NCI-H1092 treated with DMSO at 0.1 percent for 48 hours (cell line): ENCODE results near the gene HERC3.
A peak's percentile ranks its signal among the peaks of the same experiment; 100 is the strongest.
"Not testable (repeated sequence)": the region's sequence is repeated elsewhere in the genome, so short reads cannot be mapped to it uniquely, and the experiment has no call there.

Experiments
- DNase-seq: peaks from one replicate; lab custom pipeline; 2025; lab: John Stamatoyannopoulos, UW

Gene HERC3

GRCh38 chr4:88609387-88609786 lies 17.1 kb downstream of the HERC3 start:
- DNase-seq: no peak

GRCh38 chr4:88609794-88610193 lies 17.5 kb downstream of the HERC3 start:
- not testable (repeated sequence) for DNase-seq

- no peak for DNase-seq
These were observed 18.5 kb downstream of the HERC3 start for GRCh38 chr4:88610771-88611170.

GRCh38 chr4:88613417-88613875 lies 21.2 kb downstream of the HERC3 start:
- peak; percentile 86 for DNase-seq

- DNase-seq: no peak
These were observed 21.8 kb downstream of the HERC3 start for GRCh38 chr4:88614058-88614457.

GRCh38 chr4:88616275-88617150 lies 24.2 kb downstream of the HERC3 start:
- no peak for DNase-seq

GRCh38 chr4:88618782-88619485 lies 26.7 kb downstream of the HERC3 start:
- no peak for DNase-seq

- no peak for DNase-seq
These were observed 27.7 kb downstream of the HERC3 start for GRCh38 chr4:88619971-88620370.

GRCh38 chr4:88621763-88622327 lies 29.6 kb downstream of the HERC3 start:
- DNase-seq: no peak

- no peak for DNase-seq
These were observed 30.8 kb downstream of the HERC3 start for GRCh38 chr4:88623097-88623496.

- no peak for DNase-seq
These were observed 36.5 kb downstream of the HERC3 start for GRCh38 chr4:88628746-88629145.

GRCh38 chr4:88629826-88630225 lies 37.5 kb downstream of the HERC3 start:
- DNase-seq: no peak

- no peak for DNase-seq
These were observed 38.5 kb downstream of the HERC3 start for GRCh38 chr4:88630756-88631155.

GRCh38 chr4:88643932-88644331 lies 51.7 kb downstream of the HERC3 start:
- no peak for DNase-seq

- DNase-seq: no peak
These were observed 53.7 kb downstream of the HERC3 start for GRCh38 chr4:88645994-88646393.

- no peak for DNase-seq
These were observed 54.4 kb downstream of the HERC3 start for GRCh38 chr4:88646528-88647280.

- no peak for DNase-seq
These were observed 57.4 kb downstream of the HERC3 start for GRCh38 chr4:88649716-88650115.

- no peak for DNase-seq
These were observed 61.2 kb downstream of the HERC3 start for GRCh38 chr4:88653371-88653946.

- DNase-seq: no peak
These were observed 62.9 kb downstream of the HERC3 start for GRCh38 chr4:88655226-88655625.

- DNase-seq: peak; percentile 57
These were observed 67.0 kb downstream of the HERC3 start for GRCh38 chr4:88659055-88659889.

GRCh38 chr4:88659890-88660208 lies 67.6 kb downstream of the HERC3 start:
- DNase-seq: no peak
